Activated CD8-positive, alpha-beta memory T cell treated with anti-CD3 and anti-CD28 coated beads, Interleukin-2, amount 50 U/mL, for 1 hour (primary cell): Measurements from ENCODE around the gene FAM53A.
A peak's percentile ranks its signal among the peaks of the same experiment; 100 is the strongest.
"Not testable (repeated sequence)": the region's sequence is repeated elsewhere in the genome, so short reads cannot be mapped to it uniquely, and the experiment has no call there.

Experiments used
- DNase-seq: peaks from one replicate; pipeline ENCODE4 v3.0.0-alpha.2; 2020; ENCODE audit errors: extremely low read depth

Gene FAM53A

DNA sequence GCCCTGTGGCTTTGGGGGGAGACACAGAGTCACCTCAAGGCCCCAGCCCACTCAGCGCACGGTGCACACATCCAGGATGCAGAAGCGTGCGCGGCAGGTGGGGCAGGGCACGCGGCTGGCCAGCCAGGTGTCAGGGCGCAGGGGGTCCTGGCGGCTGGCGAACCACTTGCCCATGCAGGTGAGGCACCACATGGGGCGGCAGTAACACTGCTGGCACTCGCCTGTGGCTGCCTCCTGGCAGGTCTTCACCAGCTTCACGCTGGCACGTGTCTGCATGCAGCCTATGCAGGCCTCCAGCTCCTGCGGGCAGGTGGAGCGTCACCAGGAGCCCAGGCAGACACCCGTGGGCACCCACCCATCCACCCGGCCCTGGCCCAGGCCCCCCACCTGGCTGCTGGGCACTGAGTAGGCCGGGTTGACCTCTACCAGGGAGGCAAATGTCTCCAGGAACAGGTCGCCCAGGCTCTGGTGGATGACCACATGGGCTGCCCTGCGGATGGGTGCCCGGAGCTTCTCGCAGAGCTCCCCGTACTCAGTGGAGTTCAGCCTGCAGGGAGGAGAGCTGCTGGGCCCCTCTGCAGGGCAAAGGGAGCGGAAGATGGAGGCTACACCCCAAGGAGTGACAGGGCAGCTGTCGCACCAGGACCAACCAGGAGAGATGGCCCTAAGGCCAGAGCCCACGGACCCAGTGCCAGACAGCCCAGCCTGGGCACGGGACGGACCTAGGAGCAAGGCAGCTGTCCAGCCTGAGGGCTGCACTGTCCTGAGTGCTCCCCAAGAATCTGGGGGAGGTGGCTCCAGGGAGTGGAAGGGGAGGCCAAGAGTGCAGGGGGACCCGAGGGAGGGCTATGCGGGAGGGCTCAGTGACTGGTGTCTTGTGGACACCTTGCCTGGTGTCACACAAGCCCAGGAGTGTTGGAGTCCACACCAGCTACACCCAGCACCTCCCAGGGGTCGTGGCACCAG, 33.3 kb upstream of the FAM53A start:
- no peak for DNase-seq

GRCh38 chr4:1716065-1716945, 32.2 kb upstream of the FAM53A start:
- DNase-seq, result no peak

- no peak for DNase-seq
Observed at GRCh38 chr4:1715002-1715758, 31.1 kb upstream of the FAM53A start.

GRCh38 chr4:1714303-1715001, 30.3 kb upstream of the FAM53A start:
- no peak for DNase-seq

GRCh38 chr4:1713003-1713851, 29.1 kb upstream of the FAM53A start:
- DNase-seq, result no peak

GRCh38 chr4:1712216-1713002, 28.3 kb upstream of the FAM53A start, which contains the start of gene SLBP:
SLBP (minus strand) TSS chr4:1712319; CDS start chr4:1712188, 131 bp downstream.
- DNase-seq, result peak; percentile 98

GRCh38 chr4:1711571-1712215, 27.6 kb upstream of the FAM53A start:
- no peak for DNase-seq

DNA sequence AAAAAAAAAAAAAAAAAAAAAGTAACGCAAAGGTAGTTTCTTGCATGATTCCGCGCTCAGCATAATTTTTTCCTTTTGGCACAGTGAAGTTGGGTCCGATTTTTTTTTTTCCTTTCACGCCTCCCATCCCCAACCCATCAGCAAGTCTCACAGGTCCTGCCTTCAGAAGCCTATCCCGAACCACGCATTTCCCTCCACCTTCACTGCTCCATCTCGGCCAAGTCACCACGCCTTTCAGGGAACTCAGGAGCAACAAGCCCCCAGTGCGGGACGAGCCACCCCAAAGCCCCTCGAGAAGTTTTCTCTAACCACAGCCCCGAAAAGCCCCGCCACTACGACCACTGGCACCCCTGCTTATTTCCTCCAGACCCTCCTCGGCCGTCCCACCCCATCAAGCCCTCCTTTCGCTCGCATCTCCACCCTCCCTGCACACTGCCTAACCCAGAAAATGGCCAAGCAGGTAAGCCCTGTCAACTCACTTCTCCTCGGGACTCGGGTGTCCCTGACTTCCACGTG, 27.0 kb upstream of the FAM53A start:
- no peak for DNase-seq

DNA sequence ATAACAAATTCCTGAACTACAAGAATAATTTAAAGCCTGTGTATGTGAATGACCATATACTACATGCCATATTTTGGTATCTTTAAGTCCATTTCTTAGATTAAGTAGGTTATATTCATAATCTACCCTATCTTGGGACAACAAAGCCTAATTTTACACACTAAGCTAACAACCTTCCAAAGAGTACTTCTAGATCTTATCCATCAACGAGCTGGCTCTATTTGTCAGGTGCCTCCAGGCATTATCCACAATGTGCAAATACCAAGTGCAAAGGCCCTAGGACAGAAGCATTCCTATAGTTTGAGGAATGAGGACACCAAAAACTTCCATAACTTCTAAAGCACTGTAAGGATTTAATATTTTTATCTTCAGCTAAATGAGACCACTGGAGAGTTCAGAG, 24.5 kb upstream of the FAM53A start:
- DNase-seq, result no peak

DNA sequence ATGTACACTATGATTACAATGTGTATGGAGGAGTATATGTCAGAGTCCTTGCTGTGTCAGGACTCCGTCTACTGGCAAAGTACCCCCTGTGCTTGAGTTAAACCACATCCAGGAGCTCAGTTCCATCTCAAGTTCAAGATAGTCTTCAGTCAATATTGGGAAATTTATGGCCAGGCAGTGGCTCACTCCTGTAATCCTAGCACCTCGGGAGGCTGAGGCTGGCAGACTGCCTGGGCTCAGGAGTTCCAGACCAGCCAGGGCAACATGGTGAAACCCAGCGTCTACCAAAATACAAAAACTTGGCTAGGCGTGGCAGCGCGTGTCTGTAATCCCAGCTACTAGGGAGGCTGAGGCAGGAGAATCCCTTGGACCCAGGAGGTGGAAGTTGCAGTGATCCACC, 22.2 kb upstream of the FAM53A start:
- DNase-seq, result no peak

DNA sequence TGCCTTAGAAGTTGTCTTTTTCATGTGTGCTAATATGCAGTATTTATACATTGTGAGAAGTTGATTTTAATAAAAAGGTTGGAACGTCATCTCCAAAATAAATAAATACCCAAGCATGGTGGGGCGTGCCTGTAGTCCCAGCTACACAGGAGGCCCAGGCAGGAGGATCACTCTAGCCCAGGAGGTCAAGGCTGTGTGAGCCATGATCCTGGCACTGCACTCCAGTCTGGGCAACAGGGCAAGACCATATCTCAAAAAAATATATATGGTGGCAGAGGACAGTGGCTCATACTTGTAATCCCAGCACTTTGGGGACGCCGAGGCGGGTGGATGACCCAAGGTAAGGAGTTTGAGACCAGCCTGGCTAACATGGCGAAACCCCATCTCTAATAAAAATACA, 21.6 kb upstream of the FAM53A start:
- DNase-seq, result no peak

DNA sequence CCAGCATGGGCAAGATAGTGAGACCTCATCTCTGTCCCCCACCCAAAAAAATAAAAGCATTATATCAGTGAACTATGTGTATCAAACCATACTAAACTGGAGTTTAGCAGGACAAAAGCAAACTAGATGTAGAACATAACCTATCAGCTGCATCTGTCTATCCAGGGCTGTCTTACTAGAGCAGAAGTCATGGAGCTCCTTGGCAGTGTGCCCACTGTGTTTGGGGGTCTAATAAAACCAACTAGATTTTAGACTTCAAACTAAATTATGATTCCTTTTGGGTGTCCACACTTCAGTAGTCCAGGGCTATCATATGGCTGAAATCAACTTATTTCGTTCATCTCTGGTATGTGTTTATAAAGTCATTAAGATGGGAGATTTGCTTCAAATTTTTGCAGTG, 19.8 kb upstream of the FAM53A start:
- DNase-seq, result no peak

GRCh38 chr4:1701671-1702070, 17.6 kb upstream of the FAM53A start:
- DNase-seq, result not testable (repeated sequence)

GRCh38 chr4:1695913-1696312, 11.8 kb upstream of the FAM53A start:
- DNase-seq, result no peak

- no peak for DNase-seq
Observed at GRCh38 chr4:1693131-1693896, 9.2 kb upstream of the FAM53A start.

DNA sequence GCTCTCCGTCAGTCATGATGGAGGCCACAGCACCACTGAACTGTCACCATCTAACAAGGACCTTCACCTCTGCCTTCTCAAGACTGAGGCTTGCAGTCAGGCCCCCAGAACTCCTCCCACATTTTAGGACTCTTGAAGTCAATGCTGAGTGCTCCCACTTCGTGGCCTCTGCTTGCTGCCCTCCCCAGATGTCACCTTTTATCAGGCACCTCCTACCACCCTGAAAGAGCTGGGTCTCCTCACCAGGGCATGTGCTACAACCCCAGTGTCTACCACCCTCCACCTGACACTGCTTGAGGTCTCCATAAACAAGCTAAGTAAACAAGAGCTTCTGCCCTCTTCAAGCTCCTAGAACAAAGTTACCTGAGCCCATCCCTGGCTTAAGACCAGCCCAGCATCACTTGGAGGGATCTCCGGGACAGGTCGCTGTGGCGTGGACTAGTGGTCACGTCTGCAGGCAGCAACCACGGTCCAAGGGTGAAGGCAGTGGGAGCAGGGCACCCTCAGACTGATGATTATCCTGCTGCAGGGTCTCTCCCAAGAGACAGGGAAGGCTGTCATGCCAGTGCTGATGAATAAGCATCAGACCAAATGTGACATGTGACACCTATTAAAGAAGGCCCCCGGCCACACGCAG, 7.7 kb upstream of the FAM53A start:
- DNase-seq, result no peak

DNA sequence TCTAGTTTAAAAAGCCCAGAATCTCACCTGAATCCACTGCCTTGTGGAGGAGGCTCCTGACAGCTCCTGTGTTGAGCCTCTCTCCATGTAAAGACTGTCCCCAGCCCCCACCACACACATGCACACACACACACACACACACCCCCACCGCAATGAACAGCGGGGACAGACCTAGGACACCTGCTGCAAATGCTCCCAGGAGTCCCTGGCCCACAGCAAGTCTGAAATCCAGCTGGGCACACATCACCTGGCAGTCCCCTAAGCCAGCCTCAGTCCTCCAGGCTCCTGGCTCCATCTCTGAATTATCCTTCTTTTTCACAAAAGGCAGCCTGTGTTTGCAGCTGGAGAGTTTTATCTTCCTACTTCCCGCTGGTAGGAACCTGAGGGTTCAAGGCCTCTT, 6.6 kb upstream of the FAM53A start:
- no peak for DNase-seq
